D721Med (cell line): ENCODE measurements around the gene SLC24A4.

Source experiments
- DNase-seq: peaks from one replicate; pipeline ENCODE4 v3.0.0; 2011; ENCODE audit warnings: low spot score; ENCODE audit not compliant: insufficient read length
- FAIRE-seq: peaks from 2 replicates; lab custom pipeline; 2011; peaks lifted over from hg19 to GRCh38; lab: Jason Lieb, UNC
- CTCF ChIP-seq: IDR thresholded peaks from 2 replicates; pipeline ENCODE4 v1.5.1; 2012; ENCODE audit warnings: mild to moderate bottlenecking, control low read depth; ENCODE audit not compliant: insufficient read depth; ENCODE audit errors: missing control alignments

The SLC24A4 gene

GRCh38 chr14:92404018-92404417 lies 81.1 kb downstream of the SLC24A4 start:
- TF ChIP-seq CTCF: no peak
- no peak for DNase-seq
- peak; percentile 35 for FAIRE-seq

GRCh38 chr14:92404421-92404820 lies 81.5 kb downstream of the SLC24A4 start:
- no peak for DNase-seq
- no peak for FAIRE-seq
- TF ChIP-seq CTCF: no peak

GRCh38 chr14:92404938-92405337 lies 82.0 kb downstream of the SLC24A4 start:
- no peak for TF ChIP-seq CTCF
- DNase-seq (no peak), FAIRE-seq (no peak)

- no peak for FAIRE-seq
These were observed 84.4 kb downstream of the SLC24A4 start for GRCh38 chr14:92407410-92407809.

GRCh38 chr14:92409043-92409442 lies 86.1 kb downstream of the SLC24A4 start:
- no peak for FAIRE-seq

More at GRCh38 chr14:92407410-92407809, 84.4 kb downstream of the SLC24A4 start:
- no peak for DNase-seq
- TF ChIP-seq CTCF: no peak

GRCh38 chr14:92411135-92411534 lies 88.2 kb downstream of the SLC24A4 start:
- DNase-seq (no peak), FAIRE-seq (no peak)
- no peak for TF ChIP-seq CTCF

More at GRCh38 chr14:92409043-92409442, 86.1 kb downstream of the SLC24A4 start:
- no peak for TF ChIP-seq CTCF
- no peak for DNase-seq

GRCh38 chr14:92411941-92412340 lies 89.0 kb downstream of the SLC24A4 start:
- DNase-seq (no peak), FAIRE-seq (no peak)
- TF ChIP-seq CTCF: no peak
